ENCODE results near the gene PCBP3.

GRCh38 chr21:45781741-45782140 lies 138.2 kb downstream of the PCBP3 start:
- TF ChIP-seq RAD21 (IDR thresholded peaks at IDR 0.05 in 1 of 2, conservative IDR thresholded peaks at IDR 0.05 in 1 of 2; ENCODE audit: low read depth in 2 of 2, low read length in 2 of 2) (no peak), TAF1 (IDR thresholded peaks at IDR 0.05; ENCODE audit: low read depth, low read length) (no peak), POLR2AphosphoS5 (IDR thresholded peaks at IDR 0.05; ENCODE audit: low read depth, low read length) (no peak), POLR2A (IDR thresholded peaks at IDR 0.05; ENCODE audit: control extremely low read depth in 1 of 2, low read depth in 2 of 2, low read length in 2 of 2) (no peak), CTCF (IDR thresholded peaks at IDR 0.05; ENCODE audit: control extremely low read depth in 1 of 3, insufficient read depth in 1 of 3, low read depth in 1 of 3, low read length in 3 of 3) (no peak), EZH2 (IDR thresholded peaks at IDR 0.05; ENCODE audit: low read depth, low read length, severe bottlenecking) (no peak), SP1 (IDR thresholded peaks at IDR 0.05; ENCODE audit: low read depth, low read length) (no peak), CREB1 (IDR thresholded peaks at IDR 0.05) (no peak), NANOG (IDR thresholded peaks at IDR 0.05; ENCODE audit: insufficient read depth, low read depth, low read length, poor library complexity, severe bottlenecking) (no peak), HDAC6 (IDR thresholded peaks at IDR 0.05; ENCODE audit: low read depth, low read length) (no peak), SIN3A (conservative IDR thresholded peaks at IDR 0.05 in 1 of 2, IDR thresholded peaks at IDR 0.05 in 1 of 2; ENCODE audit: low read depth in 1 of 2, low read length in 2 of 2) (no peak), CBX5 (IDR thresholded peaks at IDR 0.05; ENCODE audit: low read depth, low read length) (no peak)
